Ovary (tissue), 3 donors: Measurements from ENCODE around the gene DGKK.

Source experiments
- CTCF ChIP-seq, 3 donors: fragments of 450-650 bp in 2 of 3; fragments of 200-600 bp in 1 of 3; IDR thresholded peaks; one replicate each; pipeline versions ENCODE4 v1.5.1 to v1.8.0; 2016 to 2022; ENCODE audit warnings: antibody characterized with exemption in 3 of 3, mild to moderate bottlenecking in 1 of 3
- POLR2A ChIP-seq: fragments of 450-650 bp; IDR thresholded peaks from one replicate; pipeline ENCODE4 v1.6.1; 2017; ENCODE audit warnings: antibody characterized with exemption, mild to moderate bottlenecking, moderate library complexity
- donor health status: DM: no; HTN: no; CAD: no.

- TF ChIP-seq POLR2A (no peak), CTCF (IDR thresholded peaks at IDR 0.05) (no peak)
These were observed 22.1 kb upstream of the DGKK start for GRCh38 chrX:50492720-50493119.
